ENCODE data around the gene FRAT2.

Gene FRAT2

DNA sequence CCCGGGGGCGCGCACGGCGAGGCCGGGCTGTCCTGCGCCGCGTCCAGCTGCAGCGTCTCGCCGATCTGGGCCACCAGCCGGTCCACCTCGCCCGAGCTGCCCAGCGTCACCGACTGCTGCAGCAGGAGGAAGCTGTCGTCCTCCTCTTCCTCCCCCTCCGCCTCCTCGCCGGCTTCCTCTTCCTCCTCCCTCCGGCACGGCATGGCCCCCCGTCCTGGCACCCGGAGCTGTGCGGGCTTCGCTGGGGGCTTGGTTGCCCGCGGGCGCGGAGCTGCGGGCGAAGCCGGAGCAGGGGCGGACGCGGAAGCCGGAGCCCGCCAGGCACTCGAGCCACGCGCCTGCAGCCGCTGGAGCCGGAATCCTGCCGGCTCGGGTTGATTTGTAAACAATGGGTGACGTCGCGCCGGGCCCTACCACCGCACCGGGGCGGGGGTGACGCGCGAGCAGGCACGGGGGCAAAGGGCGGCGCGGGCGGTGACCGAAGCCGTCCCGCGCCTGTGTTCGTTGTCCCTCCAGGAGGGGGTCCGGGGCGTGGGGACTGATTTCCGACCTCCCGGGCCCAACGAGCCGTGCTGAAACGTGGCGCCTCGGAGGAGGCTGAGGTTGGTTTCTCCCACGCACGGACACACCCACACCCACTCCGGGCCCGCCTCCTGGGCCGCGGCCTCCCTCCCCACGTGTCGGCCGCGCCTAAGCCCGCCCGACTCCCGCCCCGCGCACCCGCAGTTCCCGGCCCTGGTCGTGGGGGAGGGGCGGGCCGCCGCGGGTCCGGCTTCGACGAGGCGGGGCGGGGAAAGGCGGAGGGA is at the start of gene FRAT2:
TSS of gene FRAT2 (minus strand) at position 360 of the 806 bp plus-strand sequence. CDS start at position 203, 157 bp downstream.
- peak; percentile 69 for DNase-seq

- DNase-seq, result no peak
These were observed 49.6 kb upstream of the FRAT2 start for GRCh38 chr10:97384156-97384555.

DNA sequence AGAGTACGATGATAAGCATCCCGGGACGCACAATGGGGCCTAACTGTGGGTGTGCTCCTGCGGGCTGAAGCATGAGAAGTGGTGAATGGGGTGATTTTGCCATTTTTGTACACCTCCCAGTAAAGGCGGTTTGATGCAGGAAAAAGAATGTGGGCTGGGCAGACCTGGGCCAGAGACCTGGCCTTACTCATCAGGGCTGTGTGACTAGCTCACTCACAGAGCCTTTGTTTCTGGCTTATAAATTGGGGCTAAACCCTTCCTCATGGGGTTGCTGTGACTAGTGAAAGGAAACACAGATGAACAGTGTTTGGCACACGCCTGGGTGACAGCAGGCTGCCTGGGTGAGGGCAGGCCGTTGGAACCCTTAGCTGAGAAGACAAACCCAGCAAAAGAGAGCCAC is 48.6 kb upstream of the FRAT2 start:
- DNase-seq, result no peak

- no peak for DNase-seq
These were observed 47.1 kb upstream of the FRAT2 start for GRCh38 chr10:97381626-97382025.

DNA sequence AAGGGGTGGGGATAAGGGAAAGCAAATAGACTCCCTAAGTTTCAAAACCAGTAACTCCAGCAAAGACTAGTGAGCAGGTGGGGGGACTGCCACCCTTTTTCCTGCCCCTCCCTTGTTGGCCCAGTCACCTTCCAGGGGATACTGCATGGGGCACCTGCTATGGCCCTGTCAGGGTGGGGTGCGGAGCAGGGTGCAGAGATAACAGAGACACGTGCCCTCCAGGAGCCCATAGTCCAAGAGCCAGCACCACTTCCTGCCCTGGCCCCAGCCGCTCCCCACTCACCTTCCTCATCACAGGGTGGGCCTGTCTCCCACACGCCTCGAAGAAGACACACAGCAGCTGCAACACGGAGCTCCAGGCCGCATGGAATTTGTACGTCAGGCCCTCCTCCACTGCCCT is 46.0 kb upstream of the FRAT2 start:
- no peak for DNase-seq

DNA sequence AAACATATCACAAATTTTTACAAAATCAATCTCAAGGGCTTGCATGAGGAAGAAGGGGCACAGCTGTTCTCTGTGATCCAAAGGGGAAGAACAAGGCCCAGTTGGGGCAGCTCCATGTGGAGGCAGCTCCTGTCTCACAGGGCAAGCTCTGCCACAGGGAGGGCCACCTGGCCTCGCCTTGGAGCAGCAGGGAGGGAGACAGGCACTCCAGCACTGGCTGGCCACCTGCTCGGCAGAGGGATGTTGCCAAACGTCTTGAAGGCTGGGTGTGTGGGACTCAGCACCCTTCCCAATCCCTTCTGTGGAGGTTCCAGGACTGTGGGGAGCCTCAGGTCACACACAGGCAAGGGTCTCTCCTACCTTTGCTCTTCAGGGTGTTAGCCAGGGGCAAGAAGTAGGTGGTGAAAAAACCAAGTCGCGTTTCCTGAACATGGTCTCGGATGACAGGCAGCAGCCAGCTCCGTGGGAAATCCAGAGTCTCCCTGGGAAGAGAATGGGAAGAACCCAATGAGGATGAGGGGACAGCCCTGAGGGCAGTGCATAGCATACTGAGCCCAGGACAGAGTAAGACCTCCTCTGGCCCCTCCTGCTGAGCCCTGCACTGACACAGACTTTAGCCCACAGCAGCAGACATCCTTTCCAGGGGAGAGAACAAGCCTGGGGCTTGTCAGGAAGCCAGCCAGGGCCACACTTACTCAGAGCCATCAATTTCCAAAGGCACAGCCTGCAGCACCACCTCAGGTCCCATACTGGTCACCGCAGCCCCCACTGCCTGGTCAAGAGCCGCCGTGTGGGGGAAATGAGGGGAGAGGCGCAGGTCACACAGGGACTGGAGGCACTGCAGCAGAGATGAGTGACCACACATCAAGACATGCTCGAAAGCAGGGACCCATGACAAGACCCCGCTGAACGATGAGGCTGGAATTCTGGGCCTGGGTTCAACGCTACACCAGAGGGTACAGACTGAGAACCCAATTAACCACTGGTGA is 44.7 kb upstream of the FRAT2 start:
- DNase-seq, result no peak

GRCh38 chr10:97376413-97376812 is 41.9 kb upstream of the FRAT2 start:
- DNase-seq, result no peak

- DNase-seq, result no peak
These were observed 38.9 kb upstream of the FRAT2 start for GRCh38 chr10:97373456-97373855.

DNA sequence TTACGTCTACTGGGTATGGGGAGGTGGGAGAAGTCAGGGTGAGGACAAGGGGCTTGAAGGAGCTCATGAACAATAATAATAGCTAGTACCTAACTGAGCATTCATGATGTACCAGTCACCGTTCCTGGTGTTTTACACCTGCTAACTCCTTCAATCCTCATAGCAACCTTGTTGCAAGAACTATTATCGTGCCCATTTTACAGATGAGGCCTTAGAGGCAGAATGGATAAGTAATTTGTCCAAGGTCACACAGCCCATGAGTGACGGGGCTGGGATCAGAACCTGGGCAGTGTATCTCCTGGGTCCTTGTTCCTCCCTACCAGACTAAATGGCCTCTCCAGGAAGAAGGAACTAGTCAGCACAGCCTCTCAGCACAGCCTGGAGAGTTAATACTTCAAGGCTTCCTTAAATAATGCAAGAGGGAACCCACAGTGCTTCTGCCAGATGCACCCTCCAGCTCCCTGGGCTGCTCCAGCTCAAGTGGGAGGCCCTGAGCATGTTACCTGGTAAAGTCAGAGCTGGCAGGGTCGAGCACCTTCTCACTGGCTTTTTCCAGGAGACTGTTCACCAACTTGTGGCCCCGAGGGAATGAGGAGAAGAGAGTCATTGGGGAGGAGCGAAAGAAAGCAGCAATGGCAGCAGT is 37.8 kb upstream of the FRAT2 start:
- DNase-seq, result no peak

DNA sequence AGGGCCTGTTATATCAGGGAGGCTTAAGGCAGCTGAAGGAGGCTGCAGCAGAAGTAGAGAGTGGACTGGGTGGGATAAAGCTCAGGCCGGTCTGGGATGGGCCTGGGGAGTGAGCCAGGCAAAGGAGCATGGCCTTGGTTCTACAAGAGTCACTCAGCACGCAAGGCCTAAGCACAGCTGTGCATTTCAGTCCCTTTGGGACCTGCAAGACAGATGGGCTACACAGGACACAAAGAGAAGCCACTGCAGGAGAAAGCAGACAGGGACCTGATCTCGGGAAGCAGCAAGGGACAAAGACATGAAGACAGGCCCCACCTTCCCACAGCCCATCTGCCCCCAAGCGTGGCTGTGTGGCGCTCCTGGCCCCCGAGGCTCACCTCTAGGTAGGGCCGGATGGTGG is 37.2 kb upstream of the FRAT2 start:
- no peak for DNase-seq

- DNase-seq, result no peak
These were observed 32.7 kb upstream of the FRAT2 start for GRCh38 chr10:97367126-97367649.

DNA sequence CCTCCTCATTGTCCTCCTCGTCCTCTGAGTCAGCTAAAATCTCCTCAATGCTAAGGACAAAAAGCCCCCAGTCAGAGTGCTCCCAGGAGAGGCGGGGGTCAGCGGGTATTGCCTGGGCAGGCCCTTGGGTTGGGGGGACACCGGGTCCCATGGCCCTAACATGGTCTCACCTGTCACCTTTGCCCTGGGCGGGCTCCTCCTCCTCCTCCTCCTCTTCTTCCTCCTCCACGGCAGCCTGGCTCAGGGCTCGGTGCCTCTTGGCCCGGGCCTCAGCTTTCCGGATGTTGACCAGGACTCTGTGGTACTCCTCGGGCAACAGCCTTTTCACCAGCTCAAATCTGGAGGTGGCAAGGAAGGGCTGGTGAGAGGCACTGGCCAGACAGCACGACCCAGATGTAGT is 32.0 kb upstream of the FRAT2 start:
- no peak for DNase-seq

DNA sequence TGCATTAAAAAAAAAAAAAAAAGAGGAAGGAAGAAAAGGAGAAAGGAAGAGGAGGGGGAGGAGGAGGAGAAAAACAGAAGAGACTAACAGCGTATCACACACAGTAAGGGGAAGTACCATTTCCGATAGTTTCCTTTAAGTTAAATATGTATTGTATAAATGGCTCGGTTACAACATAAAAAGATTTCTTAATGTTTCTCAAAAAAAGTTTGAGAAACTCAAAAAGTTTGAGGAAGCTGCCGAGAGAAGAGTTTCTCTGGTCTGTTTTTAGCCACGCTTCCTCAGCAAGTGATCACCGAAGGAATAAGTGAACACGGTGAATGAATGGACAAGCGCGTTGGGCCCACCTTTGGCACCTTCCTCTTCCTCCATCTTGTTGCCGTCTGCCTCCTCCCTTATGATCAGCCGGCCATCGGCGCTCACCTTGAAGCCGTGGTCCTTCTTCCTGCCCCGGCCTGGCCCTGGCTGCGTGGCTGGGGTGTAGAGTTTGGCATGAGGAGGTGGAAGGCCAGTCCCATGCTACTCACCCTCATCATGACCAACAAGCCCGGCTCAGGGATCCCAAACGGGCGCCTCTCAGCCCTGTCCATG is 31.3 kb upstream of the FRAT2 start:
- DNase-seq, result no peak

- no peak for DNase-seq
These were observed 28.5 kb upstream of the FRAT2 start for GRCh38 chr10:97363071-97363470.

DNA sequence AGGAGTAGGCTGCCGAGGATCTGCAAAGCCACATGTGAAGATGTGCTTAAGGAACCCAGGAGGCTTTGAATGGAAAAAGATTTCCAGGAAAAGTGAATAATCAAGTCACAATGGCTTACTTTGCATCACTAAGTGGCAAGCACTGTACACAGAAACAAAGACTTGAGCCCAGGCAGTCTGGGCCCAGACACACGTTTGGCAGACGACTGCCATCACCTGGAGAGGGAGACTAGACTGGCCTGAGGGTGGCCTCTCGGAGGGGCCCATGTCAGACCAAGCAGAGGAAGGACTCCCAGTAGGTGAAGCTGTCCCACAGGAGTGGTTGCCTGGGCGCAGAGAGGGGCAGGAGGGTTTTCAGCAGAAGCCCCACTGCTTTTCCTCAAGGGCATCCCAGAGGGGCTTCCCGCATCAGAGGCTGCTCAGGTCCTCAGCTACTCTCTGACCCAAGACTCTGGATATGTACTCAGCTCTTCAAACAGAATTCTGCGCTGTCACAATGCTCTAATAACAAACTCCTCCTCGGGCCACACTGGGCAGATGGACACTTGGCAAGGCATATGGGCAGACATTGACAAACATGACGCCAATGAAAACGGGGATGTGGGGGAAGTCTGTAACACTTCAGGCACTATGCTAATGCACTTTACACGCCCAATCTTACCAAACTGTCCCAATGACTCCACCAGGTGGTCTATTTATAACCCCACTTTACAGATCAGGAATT is 27.9 kb upstream of the FRAT2 start:
- no peak for DNase-seq

DNA sequence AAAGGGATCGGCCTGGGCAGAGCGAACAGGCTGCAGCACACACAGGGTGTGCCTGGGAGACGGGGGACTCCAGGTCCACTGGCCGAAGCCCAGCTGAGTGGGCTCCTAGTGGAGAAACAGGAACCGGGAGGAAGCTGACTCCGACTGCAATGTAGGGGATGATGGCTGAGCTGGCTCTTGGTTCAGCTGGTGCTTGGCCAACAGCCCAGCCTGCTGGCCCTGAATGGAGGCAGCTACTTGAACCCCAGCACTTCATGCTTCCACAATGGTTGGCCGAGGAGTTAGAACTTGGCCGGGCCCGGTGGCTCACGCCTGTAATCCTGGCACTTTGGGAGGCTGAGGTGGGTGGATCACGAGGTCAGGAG is 27.0 kb upstream of the FRAT2 start:
- no peak for DNase-seq

- DNase-seq, result no peak
These were observed 26.4 kb upstream of the FRAT2 start for GRCh38 chr10:97360705-97361536.

- no peak for DNase-seq
These were observed 24.3 kb upstream of the FRAT2 start for GRCh38 chr10:97358781-97359180.

DNA sequence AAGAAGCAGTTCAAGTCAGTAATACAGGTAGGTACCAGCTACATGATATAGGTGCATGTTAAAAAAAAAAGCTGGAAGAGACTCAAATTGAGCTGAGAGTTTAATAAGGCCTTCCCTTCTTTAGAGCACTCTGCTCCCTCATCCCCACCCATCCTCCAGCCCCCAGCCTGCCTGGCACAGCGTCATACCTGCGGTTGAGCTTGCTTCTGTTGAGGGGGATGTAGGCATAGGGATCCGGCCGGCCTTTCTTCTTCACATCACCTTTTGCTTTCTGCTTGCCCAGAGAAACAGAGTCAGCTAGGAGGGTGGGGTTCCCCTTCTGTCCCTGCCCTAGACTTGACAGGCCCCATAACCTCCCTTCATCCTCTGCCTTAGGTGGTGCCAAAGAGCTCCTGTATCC is 23.8 kb upstream of the FRAT2 start:
- no peak for DNase-seq

- no peak for DNase-seq
These were observed 22.4 kb upstream of the FRAT2 start for GRCh38 chr10:97356918-97357317.

GRCh38 chr10:97356318-97356914 is 21.9 kb upstream of the FRAT2 start:
- DNase-seq, result no peak
